ENCODE measurements around the gene CASQ2. TPM values are rescaled to one million over a fixed set of nuclear protein-coding genes. Genes with fewer than 3 reads are reported as not detected.

CASQ2 gene
- total and polyA plus RNA-seq, 2 of the 13 experiments (the other 11 are each of a cell fraction or from before 2014, with no cell fraction given), result not detected

- Histone ChIP-seq H2AFZ (ENCODE audit: low read length) (no peak overlapping the region), H3K79me2 (ENCODE audit: insufficient read depth, low read length) (no peaks in the 10 kb centered on the region), H4K20me1 (ENCODE audit: insufficient read depth, low read length) (no peaks in the 10 kb centered on the region), H3K9ac (ENCODE audit: insufficient read depth, low read depth, low read length) (no peak overlapping the region), H3K27me3 (ENCODE audit: control insufficient read depth in 1 of 2, insufficient read depth in 2 of 2, low read length in 2 of 2) (no peaks in the 10 kb centered on the region), H3K4me1 (ENCODE audit: insufficient read depth, low read length) (no peaks in the 10 kb centered on the region), H3K36me3 (replicated peaks in 1 of 2; ENCODE audit: control insufficient read depth in 1 of 2, insufficient read depth in 2 of 2, low read length in 2 of 2) (peaks cover 11 to 23% of the 10 kb centered on the region in 2 experiments; a peak in 4 of 5 replicates), H3K27ac (ENCODE audit: extremely low read length, insufficient read depth, low read length) (no peak overlapping the region), H3K9me3 (ENCODE audit: low read length) (no peaks in the 10 kb centered on the region), H3K4me2 (ENCODE audit: low read depth, low read length) (no peak overlapping the region), H3K4me3 (replicated peaks in 1 of 3; ENCODE audit: insufficient read depth in 1 of 3, low read depth in 2 of 3, low read length in 3 of 3) (no peak overlapping the region)
- ChIA-PET POLR2A (no interaction called here), CTCF (ENCODE audit: low intra/inter-chr PET ratio, low total read pairs) (no interaction called here)
- DNase-seq (ENCODE audit: low spot score), result no peak
- WGBS (ENCODE audit: low lambda C conversion rate), result 97% methylated on average over 8 of the region's 8 CpGs
- ATAC-seq, result no peak
- TF ChIP-seq ZNF205 (CRISPR knock-in tag; IDR thresholded peaks at IDR 0.05), result no peak
- no peak for FAIRE-seq
- intact Hi-C loops (cut with micrococcal nuclease; ENCODE audit: unreplicated experiment), result no loop called here
- in situ Hi-C loops (cut with HindIII; ENCODE audit: extremely low pct_ligation_motif_present, low pct_unique_long_range_greater_than_20kb), result no loop called here
- no TSS peak for BruUV-seq (replicated peaks)
Observed at GRCh38 chr1:115690972-115691371, 77.5 kb downstream of the CASQ2 start.

DNA sequence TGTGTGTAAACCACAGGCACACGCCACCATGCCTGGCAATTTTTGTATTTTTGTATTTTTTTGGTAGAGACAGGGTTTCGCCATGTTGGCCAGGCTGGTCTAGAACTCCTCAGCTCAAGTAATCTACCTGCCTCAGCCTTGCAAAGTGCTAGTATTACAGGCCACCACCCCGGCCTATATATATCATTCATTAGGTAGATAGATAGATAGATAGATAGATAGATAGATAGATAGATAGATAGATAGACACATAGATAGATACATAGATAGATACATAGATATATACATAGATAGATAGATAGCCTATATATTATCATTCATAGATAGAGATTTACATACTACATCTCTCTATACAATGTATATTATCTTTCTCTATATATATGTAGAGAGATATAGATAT, 80.8 kb downstream of the CASQ2 start:
- in situ Hi-C loops (cut with HindIII; ENCODE audit: extremely low pct_ligation_motif_present, low pct_unique_long_range_greater_than_20kb) (no loop called here), intact Hi-C loops (cut with micrococcal nuclease; ENCODE audit: unreplicated experiment) (no loop called here)
- DNase-seq (ENCODE audit: low spot score) (no peak), ATAC-seq (no peak), FAIRE-seq (no peak)
- no peak overlapping the region for H3K4me2 ChIP-seq (ENCODE audit: low read depth, low read length)
- TF ChIP-seq ZNF703 (CRISPR knock-in tag; IDR thresholded peaks at IDR 0.05; ENCODE audit: borderline replicate concordance) (no peak), ZNF841 (CRISPR knock-in tag; IDR thresholded peaks at IDR 0.05; ENCODE audit: borderline replicate concordance) (no peak), KLF6 (CRISPR knock-in tag; IDR thresholded peaks at IDR 0.05) (no peak), ZNF414 (CRISPR knock-in tag; IDR thresholded peaks at IDR 0.05) (no peak), FOXC1 (CRISPR knock-in tag; IDR thresholded peaks at IDR 0.05; ENCODE audit: borderline replicate concordance) (no peak), IKZF1 (IDR thresholded peaks at IDR 0.05) (no peak), ZSCAN25 (CRISPR knock-in tag; IDR thresholded peaks at IDR 0.05) (no peak), BHLHE40 (IDR thresholded peaks at IDR 0.05; ENCODE audit: low read length) (no peak), ZNF552 (CRISPR knock-in tag; IDR thresholded peaks at IDR 0.05; ENCODE audit: borderline replicate concordance) (no peak), SIN3B (IDR thresholded peaks at IDR 0.05; ENCODE audit: low read length) (no peak)
- TF ChIP-seq, protein P1, sequence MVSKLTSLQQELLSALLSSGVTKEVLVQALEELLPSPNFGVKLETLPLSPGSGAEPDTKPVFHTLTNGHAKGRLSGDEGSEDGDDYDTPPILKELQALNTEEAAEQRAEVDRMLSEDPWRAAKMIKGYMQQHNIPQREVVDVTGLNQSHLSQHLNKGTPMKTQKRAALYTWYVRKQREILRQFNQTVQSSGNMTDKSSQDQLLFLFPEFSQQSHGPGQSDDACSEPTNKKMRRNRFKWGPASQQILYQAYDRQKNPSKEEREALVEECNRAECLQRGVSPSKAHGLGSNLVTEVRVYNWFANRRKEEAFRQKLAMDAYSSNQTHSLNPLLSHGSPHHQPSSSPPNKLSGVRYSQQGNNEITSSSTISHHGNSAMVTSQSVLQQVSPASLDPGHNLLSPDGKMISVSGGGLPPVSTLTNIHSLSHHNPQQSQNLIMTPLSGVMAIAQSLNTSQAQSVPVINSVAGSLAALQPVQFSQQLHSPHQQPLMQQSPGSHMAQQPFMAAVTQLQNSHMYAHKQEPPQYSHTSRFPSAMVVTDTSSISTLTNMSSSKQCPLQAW (CRISPR knock-in tag; IDR thresholded peaks at IDR 0.05), result no peak
- no peaks in the 10 kb centered on the region for H3K4me1 ChIP-seq (ENCODE audit: insufficient read depth, low read length)
- H2AFZ ChIP-seq (ENCODE audit: low read length), result no peak overlapping the region
- no peak overlapping the region for H3K27ac ChIP-seq (ENCODE audit: extremely low read length, insufficient read depth, low read length)
- no peak overlapping the region for H3K9ac ChIP-seq (ENCODE audit: insufficient read depth, low read depth, low read length)
- BruUV-seq (replicated peaks), result no TSS peak
- CTCF ChIA-PET (ENCODE audit: low intra/inter-chr PET ratio, low total read pairs), result no interaction called here
- peaks cover 21 to 48% of the 10 kb centered on the region in 2 experiments; a peak in 4 of 5 replicates for H3K36me3 ChIP-seq (replicated peaks in 1 of 2; ENCODE audit: control insufficient read depth in 1 of 2, insufficient read depth in 2 of 2, low read length in 2 of 2)
- no peaks in the 10 kb centered on the region for H3K79me2 ChIP-seq (ENCODE audit: insufficient read depth, low read length)
- H4K20me1 ChIP-seq (ENCODE audit: insufficient read depth, low read length), result no peaks in the 10 kb centered on the region
- no peaks in the 10 kb centered on the region for H3K9me3 ChIP-seq (ENCODE audit: low read length)
- 97% methylated on average over 3 of the region's 3 CpGs for WGBS (ENCODE audit: low lambda C conversion rate)
- no peaks in the 10 kb centered on the region for H3K27me3 ChIP-seq (ENCODE audit: control insufficient read depth in 1 of 2, insufficient read depth in 2 of 2, low read length in 2 of 2)
- no peak overlapping the region for H3K4me3 ChIP-seq (replicated peaks in 1 of 3; ENCODE audit: insufficient read depth in 1 of 3, low read depth in 2 of 3, low read length in 3 of 3)
- POLR2A ChIA-PET, result no interaction called here
